Suppressor macrophage (primary cell): Measurements from ENCODE around the gene CFH.
"Not testable (repeated sequence)": the region's sequence is repeated elsewhere in the genome, so short reads cannot be mapped to it uniquely, and the experiment has no call there.

Experiments
- DNase-seq, 4 experiments: peaks; one replicate each; pipeline ENCODE4 v3.0.0-alpha.2; 2020 to 2022

Gene CFH

GRCh38 chr1:196669051-196669450 is 17.2 kb downstream of the CFH start:
- DNase-seq: no peak

DNA sequence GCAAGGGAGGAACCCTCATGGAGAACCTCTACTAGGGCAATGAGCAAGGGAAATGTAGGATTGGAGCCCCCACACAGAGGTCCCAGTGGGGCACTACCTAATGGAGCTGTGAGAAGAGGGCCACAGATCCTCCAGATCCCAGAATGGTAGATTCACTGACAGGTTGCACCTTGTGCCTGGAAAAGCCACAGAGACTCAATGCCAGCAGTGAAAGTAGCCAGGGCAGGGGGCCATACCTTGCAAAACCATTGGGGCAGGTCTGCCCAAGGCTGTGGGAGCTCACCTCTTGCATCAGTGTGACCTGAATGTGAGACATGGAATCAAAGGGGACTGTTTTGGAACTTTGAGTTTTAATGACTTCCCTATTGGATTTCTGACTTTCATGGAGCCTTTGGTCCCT is 17.9 kb downstream of the CFH start:
- DNase-seq: no peak

DNA sequence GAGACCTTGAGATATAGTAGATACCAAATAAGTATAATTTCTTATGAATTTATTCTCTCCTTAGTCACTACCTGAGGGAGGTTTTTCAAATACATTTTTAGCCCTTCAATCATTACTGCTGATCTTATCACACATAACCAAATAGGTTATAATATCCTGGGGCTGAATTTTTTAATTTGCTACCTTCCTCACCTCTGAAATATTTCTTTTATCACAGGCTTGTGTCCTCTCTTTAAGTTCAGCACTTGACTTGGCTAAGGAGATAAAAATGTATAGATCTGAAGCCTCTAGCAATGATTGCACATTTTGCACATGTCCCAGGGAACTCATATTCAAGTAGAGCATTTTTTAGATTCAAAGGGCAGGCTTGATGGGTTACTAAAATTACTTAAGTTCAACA is 23.1 kb downstream of the CFH start:
- DNase-seq: no peak

DNA sequence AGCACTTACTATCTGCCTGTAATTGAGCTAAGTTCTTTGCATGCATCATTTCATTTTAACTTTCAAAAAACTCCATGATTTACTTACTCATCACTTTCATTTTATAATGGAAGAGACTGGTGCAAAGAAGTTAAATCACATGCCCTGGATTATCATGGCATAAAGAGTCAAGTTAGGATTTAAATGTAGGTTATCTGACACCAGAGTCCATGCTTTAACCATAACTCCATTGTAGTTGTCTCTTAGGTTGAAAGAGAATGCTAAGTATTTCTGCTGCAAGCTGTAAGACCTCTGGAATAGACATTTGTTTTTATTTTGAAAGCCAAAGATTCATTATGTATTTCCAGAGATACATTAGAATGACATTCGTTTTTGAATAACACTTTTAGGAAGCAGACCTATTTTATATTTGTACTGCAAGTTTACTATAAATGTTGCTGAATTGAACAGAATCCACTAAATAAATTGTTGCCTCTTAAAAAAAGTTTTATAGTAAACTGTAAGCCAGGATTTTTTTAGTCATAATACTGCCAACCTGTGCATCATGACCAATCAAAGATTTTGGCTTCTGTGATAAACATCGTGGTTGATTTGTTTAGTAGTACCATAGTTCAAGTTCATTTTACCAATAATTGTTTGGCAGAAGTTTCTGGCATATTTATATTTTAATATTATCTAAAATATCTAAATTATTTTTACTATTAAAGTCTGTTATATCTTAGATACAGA is 26.1 kb downstream of the CFH start:
- no peak for DNase-seq

- no peak for DNase-seq
These were observed 26.7 kb downstream of the CFH start for GRCh38 chr1:196678510-196678884.

GRCh38 chr1:196680107-196680506 is 28.3 kb downstream of the CFH start:
- DNase-seq: no peak

DNA sequence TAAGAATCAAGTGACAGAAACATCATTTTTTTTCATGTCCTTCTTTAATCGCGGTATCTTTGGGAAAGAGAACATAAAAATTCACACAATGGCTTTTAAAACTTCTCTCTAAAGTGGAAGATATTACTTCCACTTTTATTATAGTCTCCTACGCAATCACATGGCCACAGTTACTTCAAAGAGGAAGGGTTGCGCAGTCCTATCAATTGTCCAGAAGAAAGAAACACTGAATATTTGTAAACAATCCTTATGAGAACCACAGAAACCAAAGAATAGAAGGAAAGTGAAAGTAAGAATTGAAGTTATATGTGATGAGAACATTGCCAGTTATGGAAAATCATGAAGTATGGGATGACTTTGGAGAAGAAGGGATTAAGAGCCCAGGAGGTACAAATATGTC is 32.6 kb downstream of the CFH start:
- peak; percentile 34 to 68 (median 49) for DNase-seq

- DNase-seq: peak in 2 of 4 experiments; percentile 1 to 3
These were observed 33.7 kb downstream of the CFH start for GRCh38 chr1:196685506-196685905.

DNA sequence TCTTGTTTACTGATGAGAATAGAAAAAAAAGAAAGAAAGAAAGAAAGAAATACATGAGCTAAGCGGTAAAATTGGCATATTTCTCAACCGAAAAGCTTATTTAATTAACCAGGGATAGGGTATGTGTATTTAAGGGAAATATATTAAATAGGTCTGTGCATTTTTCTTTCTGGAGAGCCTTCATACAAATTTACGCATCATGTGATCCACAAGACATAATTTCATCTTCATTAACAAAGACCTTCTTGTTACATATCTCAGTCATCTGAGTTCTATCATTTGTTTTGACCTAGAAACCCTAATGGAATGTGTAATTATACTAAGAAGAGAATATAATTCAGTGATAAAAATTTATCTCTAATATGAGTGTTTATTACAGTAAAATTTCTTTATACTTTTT is 37.2 kb downstream of the CFH start:
- DNase-seq: no peak

DNA sequence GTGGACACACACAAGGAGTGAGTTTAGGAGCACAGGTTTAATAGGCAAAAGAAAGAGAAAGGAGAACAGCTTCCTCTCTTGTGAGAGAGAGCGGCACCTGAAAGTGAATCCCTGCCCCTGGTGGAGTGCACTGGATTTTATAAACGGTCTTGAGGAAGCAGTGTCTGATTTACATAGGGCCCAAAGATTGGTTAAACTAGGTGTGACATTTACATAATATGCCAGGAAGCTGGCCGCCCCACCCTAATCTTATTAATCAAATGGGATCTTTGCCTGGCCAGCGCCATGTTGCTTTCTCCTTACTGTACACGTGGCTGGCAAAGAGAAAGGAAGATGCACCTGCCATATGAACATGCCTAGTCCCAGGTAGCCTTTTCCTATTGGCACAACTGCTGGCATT is 38.7 kb downstream of the CFH start:
- no peak for DNase-seq

- DNase-seq: no peak
These were observed 47.1 kb downstream of the CFH start for GRCh38 chr1:196698993-196699392.

DNA sequence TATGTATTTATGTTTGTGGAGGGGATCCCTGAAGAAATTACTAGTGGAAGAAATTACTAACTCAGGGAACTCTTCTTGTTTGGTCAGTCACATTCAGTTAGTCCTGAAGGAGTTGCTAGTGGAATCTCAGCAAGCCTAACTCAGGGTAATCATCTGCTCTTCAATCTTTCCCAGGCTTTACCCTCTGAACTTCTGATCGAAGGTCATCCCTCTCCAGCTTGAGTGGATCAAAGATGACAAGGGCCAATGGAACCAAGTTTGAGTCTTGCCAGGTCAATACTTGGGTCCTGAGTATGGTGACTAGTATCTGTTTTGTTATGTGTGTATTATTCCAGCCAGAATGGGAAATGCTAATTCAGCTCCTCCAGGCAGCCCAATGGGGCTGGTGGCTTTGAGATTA is 49.3 kb downstream of the CFH start:
- no peak for DNase-seq

DNA sequence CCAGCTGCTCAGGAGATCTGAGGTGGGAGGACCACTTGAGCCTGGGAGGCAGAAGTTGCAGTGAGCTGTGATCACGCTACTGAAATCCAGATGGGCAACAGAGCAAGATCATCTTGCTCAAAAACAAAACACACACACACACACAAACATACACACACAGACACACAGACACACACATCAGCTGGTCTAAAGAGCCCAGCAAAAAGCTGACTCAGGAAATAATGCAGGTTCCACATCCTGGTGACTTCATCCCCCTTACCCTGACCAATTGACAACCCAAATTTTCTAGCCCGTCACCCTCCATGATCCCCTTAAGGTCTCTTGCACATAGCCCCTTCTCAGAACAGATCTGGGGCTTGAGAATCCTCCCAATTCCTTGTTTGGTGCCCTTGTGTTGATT is 58.0 kb downstream of the CFH start:
- DNase-seq: not testable (repeated sequence)

DNA sequence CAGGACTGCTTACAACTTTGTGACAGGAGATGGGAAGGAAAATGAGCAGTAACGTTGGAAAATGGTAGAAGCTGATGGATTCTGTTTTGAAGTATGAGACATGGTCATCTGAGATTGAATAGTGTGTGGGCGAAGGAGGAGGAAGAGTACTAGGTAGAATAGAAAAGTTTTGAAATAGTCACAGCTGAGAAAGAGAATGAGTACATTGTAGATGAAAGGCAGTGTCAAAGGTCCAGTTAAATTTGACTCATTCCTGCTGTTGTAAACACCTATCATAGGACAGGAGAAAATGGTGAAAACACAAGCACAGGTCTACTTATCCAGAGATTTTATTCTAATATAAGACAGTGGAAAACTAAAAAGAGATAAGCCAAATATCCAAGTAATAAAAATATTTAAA is 66.0 kb downstream of the CFH start:
- DNase-seq: no peak

GRCh38 chr1:196723325-196724185 is 71.7 kb downstream of the CFH start:
- peak; percentile 20 to 59 (median 37) for DNase-seq

- DNase-seq: no peak
These were observed 80.7 kb downstream of the CFH start for GRCh38 chr1:196732526-196732925.

DNA sequence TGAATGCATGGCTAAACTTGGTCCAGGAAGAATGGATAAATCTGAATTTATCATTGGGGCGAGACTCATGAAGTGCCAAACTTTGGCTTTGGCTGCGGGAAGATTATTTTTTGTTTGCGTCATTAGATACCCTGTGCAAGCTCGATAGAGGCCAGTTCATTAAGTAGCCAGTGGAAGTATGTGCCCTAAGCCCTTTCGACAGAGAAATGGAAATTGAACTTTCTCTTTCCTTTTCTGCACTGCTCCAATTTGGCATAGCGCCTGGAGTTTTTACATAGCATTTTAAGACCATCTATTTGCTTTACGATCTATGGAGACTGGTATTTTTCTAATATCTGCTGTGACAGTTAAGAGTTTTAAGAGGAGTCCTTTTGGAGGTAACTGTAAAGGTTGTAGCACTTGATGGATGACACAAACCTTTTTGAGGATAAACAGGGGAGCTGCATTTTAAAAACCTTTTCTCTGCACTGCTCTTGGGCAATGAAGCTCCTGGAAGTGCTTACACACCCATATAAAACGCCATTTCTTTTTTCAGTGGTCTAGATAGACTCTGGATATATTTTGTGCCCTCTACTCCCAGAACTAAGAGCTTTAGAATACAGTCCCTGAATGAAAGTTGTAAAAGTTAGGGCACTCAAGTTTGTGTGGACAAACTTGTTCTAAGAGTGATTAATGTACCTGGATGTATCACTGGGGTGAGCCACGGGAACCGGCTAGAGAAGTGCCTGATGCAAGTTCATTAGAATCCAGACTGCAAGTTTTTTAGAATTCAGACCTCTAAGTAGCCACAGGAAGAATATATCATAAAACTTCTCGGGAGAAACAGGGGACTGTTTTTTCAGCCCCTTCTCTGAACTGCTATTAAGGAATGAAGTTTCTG is 81.5 kb downstream of the CFH start:
- no peak for DNase-seq

GRCh38 chr1:196734006-196734405 is 82.2 kb downstream of the CFH start:
- no peak for DNase-seq

DNA sequence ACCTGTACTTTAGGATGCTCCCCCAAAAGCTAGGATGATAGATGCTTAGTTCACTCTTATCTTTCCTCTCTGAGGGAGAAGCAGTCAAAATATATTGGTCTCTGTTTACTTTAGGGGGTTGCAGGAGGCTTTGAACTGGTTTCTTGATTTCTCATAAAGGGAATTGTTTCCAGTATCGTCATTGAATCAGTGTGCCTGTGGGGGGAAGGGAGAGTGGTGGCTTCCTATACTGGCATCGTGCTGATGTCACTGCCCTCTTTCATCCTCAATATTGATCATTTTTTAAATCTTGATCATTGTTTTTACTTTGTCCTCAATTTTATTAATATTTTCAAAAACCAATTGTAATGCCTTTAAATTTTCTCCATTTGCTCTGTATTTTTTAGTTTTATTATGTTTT is 82.6 kb downstream of the CFH start:
- no peak for DNase-seq

- DNase-seq: no peak
These were observed 86.9 kb downstream of the CFH start for GRCh38 chr1:196738730-196739129.

DNA sequence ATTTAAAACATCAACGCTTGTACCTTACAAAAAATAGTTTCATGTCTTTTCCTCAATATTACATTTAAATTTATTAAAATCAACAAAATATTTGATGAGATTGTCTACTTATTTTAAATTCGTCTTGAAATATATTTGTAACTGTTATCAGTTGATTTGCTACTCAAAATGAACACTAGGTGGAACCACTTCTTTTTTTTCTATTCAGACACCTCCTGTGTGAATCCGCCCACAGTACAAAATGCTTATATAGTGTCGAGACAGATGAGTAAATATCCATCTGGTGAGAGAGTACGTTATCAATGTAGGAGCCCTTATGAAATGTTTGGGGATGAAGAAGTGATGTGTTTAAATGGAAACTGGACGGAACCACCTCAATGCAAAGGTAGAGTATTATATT is 91.4 kb downstream of the CFH start:
- peak in 3 of 4 experiments; percentile 1 to 29 (median 5) for DNase-seq

- not testable (repeated sequence) for DNase-seq
These were observed 113.3 kb downstream of the CFH start for GRCh38 chr1:196765019-196765740.
